Chondrocyte (in vitro differentiated cells): ENCODE data around the gene GAGE12J. TPM values are rescaled to one million over a fixed set of nuclear protein-coding genes. Genes with fewer than 3 reads are reported as not detected.

ENCODE experiments used
- DNase-seq: peaks from one replicate; pipeline ENCODE4 v3.0.0; 2021; ENCODE audit warnings: mixed read lengths, low spot score
- H3K27ac Mint-ChIP-seq: one replicate; pipeline ENCODE4 v1.8.0; 2021; ENCODE audit warnings: mild to moderate bottlenecking, moderate library complexity, mixed read lengths; ENCODE audit not compliant: unreplicated experiment
- H3K27me3 Mint-ChIP-seq: 2 replicates; pipeline ENCODE4 v1.8.0; 2021; ENCODE audit warnings: low read depth, mixed read lengths
- H3K36me3 Mint-ChIP-seq: 2 replicates; pipeline ENCODE4 v1.8.0; 2021; ENCODE audit warnings: low read depth, mixed read lengths
- H3K4me1 Mint-ChIP-seq: 2 replicates; pipeline ENCODE4 v1.8.0; 2021; ENCODE audit warnings: low read depth, mild to moderate bottlenecking, mixed read lengths
- H3K4me3 Mint-ChIP-seq: one replicate; pipeline ENCODE4 v1.8.0; 2021; ENCODE audit warnings: mild to moderate bottlenecking, moderate library complexity, mixed read lengths; ENCODE audit not compliant: unreplicated experiment
- H3K9me3 Mint-ChIP-seq: 2 replicates; pipeline ENCODE4 v1.8.0; 2021; ENCODE audit warnings: low read depth, mixed read lengths
- CTCF ChIP-seq: fragments of 200-600 bp; sonication (generic); IDR thresholded peaks from 2 replicates; pipeline ENCODE4 v1.5.0; 2021; ENCODE audit warnings: antibody characterized with exemption, mild to moderate bottlenecking, moderate library complexity
- total RNA-seq: library from RNA; stranded (reverse); gene quantifications from 3 replicates; pipeline ENCODE4 v1.2.1, GENCODE V29; 2021

The GAGE12J gene
- total RNA-seq, 1 donor from 2014 or later, result not detected

- Mint-ChIP-seq H3K9me3 (peaks cover 3% of the 10 kb centered on the region), H3K27ac (no peak overlapping the region)
Measured at GRCh38 chrX:49277535-49277830, 44.4 kb upstream of the GAGE12J start.

GRCh38 chrX:49278081-49278480 lies 43.8 kb upstream of the GAGE12J start:
- no peak overlapping the region for H3K27ac Mint-ChIP-seq
- TF ChIP-seq CTCF, result no peak

More at GRCh38 chrX:49277535-49277830, 44.4 kb upstream of the GAGE12J start:
- peaks cover 5% of the 10 kb centered on the region for H3K4me1 Mint-ChIP-seq
- no peak for DNase-seq
- H3K36me3 Mint-ChIP-seq, result peaks cover 1% of the 10 kb centered on the region
- no peaks in the 10 kb centered on the region for H3K27me3 Mint-ChIP-seq
- H3K4me3 Mint-ChIP-seq, result no peak overlapping the region
- TF ChIP-seq CTCF, result no peak

GRCh38 chrX:49282647-49283011 lies 39.2 kb upstream of the GAGE12J start:
- peak; percentile 51 for TF ChIP-seq CTCF
- H3K4me1 Mint-ChIP-seq, result no peaks in the 10 kb centered on the region
- DNase-seq, result no peak
- no peak overlapping the region for H3K4me3 Mint-ChIP-seq
- peaks cover 2% of the 10 kb centered on the region for H3K9me3 Mint-ChIP-seq
- no peak overlapping the region for H3K27ac Mint-ChIP-seq
- no peaks in the 10 kb centered on the region for H3K27me3 Mint-ChIP-seq
- peaks cover 3% of the 10 kb centered on the region for H3K36me3 Mint-ChIP-seq

More at GRCh38 chrX:49278081-49278480, 43.8 kb upstream of the GAGE12J start:
- Mint-ChIP-seq H3K4me3 (no peak overlapping the region), H3K27me3 (no peaks in the 10 kb centered on the region), H3K9me3 (peaks cover 1% of the 10 kb centered on the region), H3K36me3 (peaks cover 3% of the 10 kb centered on the region), H3K4me1 (peaks cover 1% of the 10 kb centered on the region)
- DNase-seq, result no peak

GRCh38 chrX:49284212-49284611 lies 37.6 kb upstream of the GAGE12J start:
- Mint-ChIP-seq H3K9me3 (peaks cover 3% of the 10 kb centered on the region), H3K4me1 (no peaks in the 10 kb centered on the region), H3K36me3 (peaks cover 3% of the 10 kb centered on the region), H3K27ac (no peak overlapping the region), H3K27me3 (no peaks in the 10 kb centered on the region), H3K4me3 (no peak overlapping the region)
- no peak for DNase-seq
- TF ChIP-seq CTCF, result no peak

GRCh38 chrX:49286136-49286535 lies 35.7 kb upstream of the GAGE12J start:
- H3K4me3 Mint-ChIP-seq, result no peak overlapping the region
- no peak for DNase-seq
- no peaks in the 10 kb centered on the region for H3K27me3 Mint-ChIP-seq
- H3K9me3 Mint-ChIP-seq, result peaks cover 6% of the 10 kb centered on the region
- H3K36me3 Mint-ChIP-seq, result peaks cover 3% of the 10 kb centered on the region
- no peaks in the 10 kb centered on the region for H3K4me1 Mint-ChIP-seq
- no peak overlapping the region for H3K27ac Mint-ChIP-seq
- no peak for TF ChIP-seq CTCF
